ENCODE data around the gene LRRC38.

DNA sequence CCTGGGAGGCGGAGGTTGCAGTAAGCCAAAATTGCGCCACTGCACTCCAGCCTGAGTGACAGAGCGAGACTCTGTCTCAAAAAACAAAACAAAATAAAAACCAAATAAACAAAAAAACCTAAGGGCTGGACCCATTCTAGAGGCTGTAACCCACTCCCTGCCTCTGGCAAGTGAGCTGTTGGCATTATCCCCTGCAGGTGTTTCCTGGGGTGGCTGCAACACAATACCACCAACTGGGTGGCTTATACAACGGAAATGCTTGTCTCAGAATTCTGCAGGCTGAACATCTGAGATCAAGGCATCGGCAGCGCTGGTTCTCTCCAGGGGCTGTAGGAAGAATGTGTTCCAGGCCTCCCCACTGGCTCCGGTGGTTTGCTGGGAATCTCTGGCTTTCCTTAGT is 15.2 kb downstream of the LRRC38 start:
- TF ChIP-seq, protein P1, sequence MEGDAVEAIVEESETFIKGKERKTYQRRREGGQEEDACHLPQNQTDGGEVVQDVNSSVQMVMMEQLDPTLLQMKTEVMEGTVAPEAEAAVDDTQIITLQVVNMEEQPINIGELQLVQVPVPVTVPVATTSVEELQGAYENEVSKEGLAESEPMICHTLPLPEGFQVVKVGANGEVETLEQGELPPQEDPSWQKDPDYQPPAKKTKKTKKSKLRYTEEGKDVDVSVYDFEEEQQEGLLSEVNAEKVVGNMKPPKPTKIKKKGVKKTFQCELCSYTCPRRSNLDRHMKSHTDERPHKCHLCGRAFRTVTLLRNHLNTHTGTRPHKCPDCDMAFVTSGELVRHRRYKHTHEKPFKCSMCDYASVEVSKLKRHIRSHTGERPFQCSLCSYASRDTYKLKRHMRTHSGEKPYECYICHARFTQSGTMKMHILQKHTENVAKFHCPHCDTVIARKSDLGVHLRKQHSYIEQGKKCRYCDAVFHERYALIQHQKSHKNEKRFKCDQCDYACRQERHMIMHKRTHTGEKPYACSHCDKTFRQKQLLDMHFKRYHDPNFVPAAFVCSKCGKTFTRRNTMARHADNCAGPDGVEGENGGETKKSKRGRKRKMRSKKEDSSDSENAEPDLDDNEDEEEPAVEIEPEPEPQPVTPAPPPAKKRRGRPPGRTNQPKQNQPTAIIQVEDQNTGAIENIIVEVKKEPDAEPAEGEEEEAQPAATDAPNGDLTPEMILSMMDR (conservative IDR thresholded peaks at IDR 0.05; ENCODE audit: low read depth, low read length): no peak
- no peak for TF ChIP-seq EZH2 (IDR thresholded peaks at IDR 0.05; ENCODE audit: low read length, unreplicated experiment)
